Kidney glomerular epithelial cell (primary cell): ENCODE results near the gene SZRD1.
"Not testable (repeated sequence)": the region's sequence is repeated elsewhere in the genome, so short reads cannot be mapped to it uniquely, and the experiment has no call there.

Experiments used
- DNase-seq: peaks from one replicate; lab custom pipeline; 2025; lab: John Stamatoyannopoulos, UW

The SZRD1 gene, protein sequence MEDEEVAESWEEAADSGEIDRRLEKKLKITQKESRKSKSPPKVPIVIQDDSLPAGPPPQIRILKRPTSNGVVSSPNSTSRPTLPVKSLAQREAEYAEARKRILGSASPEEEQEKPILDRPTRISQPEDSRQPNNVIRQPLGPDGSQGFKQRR

DNA sequence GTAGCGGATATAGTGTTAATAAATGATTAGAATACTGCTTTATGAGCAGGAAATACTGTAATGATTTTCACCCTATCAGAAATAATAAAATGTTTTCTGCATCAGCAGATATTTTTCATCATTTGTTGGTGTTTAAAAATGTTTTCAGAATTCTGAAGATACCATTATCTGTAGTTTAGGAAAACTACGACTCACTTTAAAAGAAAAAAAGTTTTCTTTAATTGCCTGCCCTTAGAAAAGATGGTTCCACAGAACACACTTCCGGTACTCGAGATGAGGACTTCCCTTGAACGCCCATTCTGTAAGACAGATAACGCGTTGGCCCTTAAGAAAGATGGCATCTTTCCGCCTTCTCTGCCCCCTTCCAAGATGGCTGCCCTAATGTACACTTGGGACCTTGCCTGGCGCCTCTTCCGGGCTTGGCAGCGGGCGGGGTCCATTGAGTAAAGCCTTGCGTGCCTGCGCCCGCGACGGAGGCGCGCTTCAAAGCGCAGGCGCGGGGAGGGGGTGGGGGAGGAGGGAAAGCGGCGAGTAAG is at the start of gene SZRD1:
Gene SZRD1 (plus strand): TSS at position 521 of the 536 bp plus-strand sequence. CDS start 16 bp downstream, outside the sequence.
- peak; percentile 98 for DNase-seq

DNA sequence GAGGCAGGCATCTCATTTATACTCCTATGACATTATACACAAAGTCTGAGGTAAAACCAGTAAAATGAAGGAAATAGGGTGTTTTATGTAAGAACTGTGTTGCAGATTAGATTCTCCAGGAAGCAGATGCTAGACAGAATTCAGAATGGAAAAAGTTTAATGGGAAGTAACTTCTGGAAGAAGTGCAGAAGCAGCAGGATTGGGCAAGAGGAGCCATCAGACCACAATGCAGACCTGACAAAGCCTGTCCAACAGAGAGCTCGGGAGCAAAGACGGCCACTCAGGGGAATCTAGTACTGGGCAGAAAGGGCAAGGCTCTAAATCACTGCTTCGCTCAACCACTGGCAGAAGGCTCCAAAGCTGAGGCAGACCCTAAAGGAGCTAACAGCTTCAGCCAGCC is 48.5 kb upstream of the SZRD1 start:
- DNase-seq: no peak

DNA sequence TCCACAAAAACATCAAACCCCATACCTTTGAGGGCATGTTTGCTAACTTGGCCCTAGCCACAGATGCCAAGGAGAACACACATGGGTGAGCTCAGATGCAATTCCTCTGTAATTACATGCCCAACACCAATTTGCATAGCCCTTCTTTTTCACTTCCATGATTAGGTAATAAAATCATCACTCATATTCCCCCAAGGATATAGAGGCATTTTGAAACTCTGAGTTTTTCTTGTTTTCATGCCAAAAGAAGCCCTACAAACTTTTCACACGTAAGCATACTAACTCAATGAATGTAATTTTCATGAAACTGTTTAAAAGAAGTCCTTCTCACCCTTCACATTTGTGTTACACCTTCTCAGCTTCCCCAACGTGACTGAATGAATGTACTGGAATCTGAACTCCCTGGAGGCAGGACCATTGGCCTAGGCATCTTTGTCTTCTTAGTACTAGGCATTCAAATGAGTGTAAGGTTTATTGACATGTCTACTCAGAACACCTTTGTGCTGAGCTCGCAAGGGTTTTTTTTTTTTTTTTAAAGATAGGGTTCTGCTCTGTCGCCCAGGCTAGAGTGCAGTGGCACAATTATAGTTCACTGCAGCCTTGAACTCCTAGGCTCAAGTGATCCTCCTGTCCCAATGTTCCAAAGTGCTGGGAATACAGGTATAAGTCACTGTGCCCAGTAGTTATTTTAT is 45.7 kb upstream of the SZRD1 start:
- DNase-seq: no peak

DNA sequence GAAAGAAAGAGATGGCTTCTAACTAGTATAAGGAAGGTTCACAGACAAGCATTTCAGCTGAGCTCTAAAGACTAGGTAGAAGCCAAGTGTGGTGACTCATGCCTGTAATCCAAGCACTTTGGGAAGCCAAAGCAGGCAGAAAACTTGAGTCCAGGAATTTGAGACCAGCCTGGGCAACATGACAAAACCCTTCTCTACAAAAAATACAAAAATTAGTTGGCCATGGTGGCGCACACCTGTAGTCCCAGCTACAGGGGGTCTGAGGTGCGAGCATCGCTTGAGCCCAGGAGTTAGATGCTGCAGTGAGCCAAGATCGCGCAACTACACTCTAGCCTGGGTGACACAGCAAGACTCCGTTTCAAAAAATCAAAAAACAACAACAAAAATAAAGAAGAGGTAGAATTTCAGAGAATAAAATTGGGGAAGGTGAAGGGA is 42.6 kb upstream of the SZRD1 start:
- peak; percentile 28 for DNase-seq

DNA sequence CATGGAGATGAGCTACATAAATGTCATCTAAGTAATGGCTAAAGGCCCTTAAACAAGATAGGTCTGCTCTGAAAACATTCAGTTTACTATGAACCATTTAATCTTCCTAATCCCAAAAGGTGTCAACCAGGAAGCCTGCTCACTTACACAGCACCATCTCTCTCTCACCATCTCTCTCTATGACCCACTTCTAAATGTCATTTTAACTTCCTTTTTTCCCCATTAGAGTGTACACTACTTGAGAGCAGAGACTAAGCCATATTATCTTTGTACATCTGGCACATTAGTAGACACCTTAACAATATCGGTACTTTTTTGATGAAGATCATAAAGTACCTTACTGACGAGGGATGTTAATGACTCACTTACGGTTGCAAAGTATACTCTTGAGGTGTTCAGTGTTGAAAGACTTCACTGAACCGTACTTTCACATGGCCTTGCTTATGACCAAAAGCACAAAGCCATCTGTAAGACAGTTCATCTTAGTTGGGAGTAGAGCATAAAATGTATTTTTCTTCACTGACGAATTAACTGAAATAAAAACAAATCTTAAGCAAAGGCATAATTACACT is 40.1 kb upstream of the SZRD1 start:
- DNase-seq: no peak

DNA sequence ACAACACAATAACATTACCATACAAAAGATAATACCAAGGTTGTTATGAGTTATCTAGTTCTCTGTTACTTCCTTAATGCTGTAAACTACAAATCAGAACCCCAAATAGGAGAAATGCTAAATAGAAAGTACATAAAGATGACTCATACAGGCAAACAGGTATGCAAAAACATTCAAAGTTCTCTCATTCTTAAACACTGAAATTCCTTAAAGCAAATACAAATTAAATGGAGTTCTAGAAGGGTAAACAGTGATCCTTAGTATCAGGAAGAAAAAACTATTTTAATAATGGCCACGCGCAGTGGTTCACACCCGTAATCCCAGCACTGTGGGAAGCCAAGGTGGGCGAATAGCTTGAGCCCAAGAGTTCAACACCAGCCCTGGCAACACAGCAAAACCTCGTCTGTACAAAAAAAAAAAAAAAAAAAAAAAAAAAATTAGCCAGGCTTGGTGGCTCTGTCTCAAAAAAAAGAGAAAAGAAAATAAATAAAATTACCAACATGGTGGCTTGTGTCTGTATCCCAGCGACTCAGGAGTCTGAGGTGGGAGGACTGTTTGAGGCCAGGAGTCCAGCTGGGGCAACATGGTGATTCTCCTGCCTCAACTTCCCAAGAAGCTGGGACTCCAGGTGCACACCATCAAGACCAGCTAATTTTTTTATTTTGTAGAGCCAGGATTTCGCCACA is 32.2 kb upstream of the SZRD1 start:
- DNase-seq: no peak

DNA sequence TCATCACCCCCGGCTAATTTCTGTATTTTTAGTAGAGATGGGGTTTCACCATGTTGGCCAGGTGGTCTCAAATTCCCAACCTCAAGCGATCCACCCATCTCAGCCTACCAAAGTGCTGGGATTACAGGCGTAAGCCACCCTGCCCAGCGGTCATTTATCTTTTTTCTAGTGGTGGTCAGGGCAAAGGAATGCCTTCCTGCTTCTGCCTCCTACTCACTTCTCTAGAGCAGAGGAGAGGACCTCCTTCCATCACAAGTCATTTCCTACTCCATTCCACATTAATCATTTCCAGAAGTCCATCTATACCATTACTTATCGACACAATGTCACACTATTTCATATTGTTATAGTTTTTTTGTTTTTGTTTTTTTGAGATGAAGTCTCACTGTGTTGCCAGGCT is 28.1 kb upstream of the SZRD1 start:
- no peak for DNase-seq

DNA sequence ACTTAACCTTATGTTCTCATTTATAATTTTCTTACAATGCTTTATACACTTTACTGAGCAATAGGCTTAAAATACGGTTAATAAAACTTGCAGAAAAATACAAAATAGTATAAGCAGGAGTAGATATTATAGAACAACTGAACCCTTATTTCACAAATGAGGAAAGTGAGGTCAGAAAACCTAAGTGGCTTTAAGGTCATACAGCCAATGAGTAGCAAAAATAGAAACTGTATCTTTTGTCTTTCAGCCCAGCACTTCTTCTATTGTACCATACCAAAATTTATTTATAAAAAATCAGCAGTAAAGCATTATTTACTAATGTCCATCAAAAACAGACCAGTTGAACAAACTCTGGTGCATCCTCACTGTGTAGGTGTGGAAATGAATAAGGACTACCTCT is 26.4 kb upstream of the SZRD1 start:
- no peak for DNase-seq

DNA sequence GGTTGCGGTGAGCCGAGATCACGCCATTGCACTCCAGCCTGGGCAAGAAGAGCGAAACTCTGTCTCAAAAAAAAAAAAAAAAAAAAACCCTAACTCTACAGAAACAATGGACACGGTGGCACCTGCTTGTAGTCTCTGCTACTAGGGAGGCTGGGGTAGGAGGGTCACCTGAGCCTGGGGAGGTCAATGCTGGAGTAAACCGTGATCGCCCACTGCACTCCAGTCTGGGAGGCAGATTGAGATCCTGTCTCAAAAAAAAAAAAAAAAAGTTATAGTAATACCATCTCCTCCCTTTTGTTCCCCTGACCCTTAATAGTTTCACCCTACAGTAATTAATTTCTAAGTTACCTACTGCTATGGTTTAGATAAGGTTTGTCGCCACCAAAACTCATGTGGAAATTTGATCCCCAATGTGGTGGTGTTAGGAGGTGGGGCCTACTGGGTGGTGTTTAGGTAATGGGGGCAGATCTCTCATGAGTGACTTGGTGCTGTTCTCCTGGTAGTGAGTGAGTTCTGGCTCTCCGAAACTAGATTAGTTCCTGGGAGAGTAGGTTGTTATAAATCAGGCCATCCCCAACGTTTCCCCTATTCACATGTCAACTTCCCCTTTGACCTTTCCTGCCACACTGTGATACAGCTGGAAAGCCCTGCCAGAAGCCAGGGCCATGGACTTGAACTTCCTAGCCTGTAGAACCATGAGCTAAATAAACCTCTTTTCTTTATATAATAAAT is 24.5 kb upstream of the SZRD1 start:
- no peak for DNase-seq

DNA sequence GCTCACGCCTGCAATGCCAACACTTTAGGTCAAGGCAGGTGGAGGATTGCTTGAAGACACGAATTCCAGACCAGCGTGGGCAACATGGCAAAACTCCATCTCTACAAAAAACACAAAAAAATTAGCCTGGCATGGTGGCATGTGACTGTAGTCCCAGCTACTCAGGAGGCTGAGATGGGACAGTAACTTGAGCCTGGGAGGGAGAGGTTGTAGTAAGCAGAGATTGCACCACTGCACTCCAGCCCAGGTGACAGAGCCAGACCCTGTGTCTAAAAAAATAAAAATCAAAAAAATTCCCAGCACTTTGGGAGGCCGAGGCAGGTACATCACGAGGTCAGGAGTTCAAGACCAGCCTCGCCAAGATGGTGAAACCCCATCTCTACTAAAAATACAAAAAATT is 23.8 kb upstream of the SZRD1 start:
- not testable (repeated sequence) for DNase-seq

DNA sequence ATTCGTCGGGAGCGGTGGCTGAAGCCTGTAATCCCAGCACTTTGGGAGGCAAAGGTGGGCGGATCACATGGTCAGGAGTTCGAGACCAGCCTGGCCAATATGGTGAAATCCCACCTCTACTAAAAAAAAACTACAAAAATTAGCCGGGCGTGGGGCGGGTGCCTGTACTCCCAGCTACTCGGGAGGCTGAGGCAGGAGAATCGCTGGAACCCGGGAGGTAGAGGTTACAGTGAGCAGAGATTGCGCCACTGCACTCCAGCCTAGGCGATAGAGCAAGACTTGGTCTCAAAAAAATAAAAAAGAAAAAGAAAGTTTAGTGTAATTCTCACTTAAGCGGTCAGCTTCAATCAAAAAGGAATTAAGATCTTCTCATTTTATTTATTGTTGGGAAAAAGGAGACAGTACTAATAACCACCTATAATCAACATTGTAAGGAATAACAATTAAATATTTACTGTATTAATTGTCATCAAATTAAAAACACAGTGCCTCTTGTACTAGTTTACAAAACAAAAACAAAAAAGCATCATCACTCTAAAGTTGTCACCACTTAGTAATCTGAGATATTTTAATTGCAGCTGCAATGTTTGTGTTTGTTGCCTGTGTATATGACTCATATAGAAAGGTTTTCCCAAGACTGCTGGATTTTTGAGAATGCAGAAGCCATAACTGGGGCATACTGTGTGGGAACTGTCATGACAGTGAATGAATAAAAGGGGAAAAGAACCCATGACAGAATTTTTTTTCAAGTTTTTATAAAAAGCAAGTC is 18.4 kb upstream of the SZRD1 start:
- DNase-seq: peak; percentile 62

DNA sequence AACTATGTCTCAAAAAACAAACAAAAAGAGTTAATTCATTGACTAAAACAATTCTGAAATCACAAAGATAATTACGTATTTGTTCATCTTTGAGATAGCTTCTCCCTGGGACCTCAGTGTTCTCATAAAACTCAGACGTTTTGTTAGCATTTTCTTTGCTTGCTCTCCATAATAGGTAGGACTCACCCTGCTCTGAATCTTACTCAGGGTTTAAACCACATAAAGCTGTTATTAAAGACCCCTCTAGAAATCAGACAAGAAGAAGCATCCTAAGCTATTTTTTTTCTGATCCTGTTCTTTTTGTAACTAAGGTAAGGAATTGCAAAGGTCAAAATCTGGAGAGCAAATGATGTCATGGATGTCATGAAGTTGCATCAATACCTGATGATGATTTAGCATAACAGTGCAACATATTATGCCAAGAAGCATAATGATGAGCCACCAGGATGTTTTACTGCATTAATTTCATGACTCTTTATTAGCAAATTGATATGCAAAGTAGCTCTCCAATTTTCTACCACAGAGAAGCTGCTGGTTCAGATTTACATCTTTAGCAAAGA is 17.1 kb upstream of the SZRD1 start:
- no peak for DNase-seq

DNA sequence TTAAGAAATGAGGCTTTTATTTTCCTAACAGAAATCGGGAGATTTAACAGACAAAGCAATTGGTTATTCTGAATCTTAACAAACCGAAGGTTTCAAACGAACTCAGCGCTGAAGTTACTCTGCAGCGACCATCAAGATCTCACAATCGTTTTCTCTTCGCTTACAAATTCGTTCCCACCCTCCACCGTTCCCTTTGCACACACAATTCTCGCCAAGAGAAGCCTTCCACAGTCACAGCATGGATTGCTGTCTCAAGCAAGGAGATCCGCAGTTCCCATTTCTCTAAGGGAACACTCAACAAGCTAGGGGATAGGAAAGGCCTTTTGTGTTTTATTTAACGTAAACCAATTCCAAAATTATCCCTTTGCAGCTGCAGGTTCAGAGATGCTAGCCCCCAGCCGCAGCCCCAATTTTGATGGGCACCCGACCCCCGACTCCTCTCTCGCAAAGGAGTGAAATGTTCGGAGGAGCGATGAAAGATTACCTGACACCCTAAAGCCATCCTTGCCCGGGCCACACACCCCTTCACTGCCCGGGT is 15.5 kb upstream of the SZRD1 start:
- DNase-seq: no peak

DNA sequence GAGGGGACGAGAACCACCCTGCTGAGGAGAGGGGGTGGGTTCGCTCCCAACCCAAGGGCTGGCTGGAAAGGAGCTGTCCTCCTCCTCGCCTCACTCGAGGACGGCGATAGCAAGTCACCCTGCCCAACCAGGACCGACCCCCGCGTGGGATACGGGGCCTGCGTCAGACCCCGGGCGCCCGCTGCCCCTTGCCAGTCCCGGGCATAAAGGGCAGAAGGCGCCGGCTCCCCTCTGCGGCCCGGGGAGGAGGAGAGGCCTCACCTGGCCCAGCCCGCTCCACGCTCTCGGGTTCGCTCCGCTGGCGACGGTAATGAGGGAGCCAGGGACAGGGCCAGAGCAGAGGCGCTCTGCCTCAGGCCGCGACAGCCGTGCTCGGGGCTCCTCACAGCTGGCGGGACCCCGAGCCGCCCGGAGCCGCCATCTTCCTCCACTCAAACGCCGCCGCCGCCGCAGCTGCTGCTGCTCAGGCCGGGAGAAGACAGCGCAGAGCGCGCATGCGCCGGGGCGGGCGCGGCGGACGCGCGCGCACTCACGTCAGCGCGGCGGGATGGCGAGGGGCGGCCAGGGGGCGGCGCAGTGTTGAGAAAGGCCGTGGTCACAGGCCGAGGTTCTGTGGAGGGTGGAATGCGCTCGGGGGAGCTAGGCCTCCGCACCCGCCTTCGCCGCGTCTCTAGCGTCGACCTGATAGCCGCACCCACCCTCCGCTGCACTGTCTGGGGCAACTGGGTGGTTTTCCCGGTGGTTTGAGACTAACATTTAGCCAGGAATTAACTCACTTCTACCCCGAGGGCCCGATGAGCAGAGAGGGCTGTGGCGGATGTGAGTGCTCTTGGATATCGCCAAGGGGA is 14.8 kb upstream of the SZRD1 start, which contains the start of gene FBXO42:
Gene FBXO42 (minus strand): TSS at position 487 of the 848 bp plus-strand sequence. CDS start 37,062 bp downstream, outside the sequence.
- DNase-seq: peak; percentile 88

DNA sequence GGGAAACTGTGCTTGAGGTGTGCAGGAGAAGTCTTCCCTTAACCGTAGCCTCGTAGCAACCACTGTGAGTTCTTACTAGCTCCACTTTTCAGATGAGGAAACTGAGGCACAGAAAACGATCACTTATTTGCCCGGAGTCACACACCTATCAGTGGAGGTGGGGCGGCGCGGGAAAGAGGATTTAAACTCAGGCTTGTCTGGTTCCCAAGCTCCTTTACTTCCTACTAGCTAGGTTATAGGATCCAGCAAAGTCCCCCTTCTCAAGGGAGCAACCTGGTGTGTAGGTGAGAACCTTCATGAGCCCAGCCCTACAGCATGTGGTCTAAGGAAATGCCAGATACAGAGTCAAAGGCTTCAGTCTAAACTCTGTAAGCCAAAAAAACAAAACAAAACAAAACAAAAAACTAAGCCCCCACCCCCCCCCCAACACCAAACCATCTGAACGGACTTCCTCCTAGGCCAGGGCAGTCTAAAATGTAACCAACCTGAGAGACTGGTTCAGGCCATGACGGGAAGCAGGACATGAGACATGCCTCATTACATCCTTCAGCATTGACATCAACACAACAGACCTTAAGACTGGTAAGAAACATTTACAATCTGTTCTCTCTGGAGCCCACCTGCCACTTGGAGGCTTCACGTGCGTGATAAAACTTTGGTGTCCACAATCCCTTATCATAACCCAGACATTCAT is 14.1 kb upstream of the SZRD1 start:
- DNase-seq: no peak

DNA sequence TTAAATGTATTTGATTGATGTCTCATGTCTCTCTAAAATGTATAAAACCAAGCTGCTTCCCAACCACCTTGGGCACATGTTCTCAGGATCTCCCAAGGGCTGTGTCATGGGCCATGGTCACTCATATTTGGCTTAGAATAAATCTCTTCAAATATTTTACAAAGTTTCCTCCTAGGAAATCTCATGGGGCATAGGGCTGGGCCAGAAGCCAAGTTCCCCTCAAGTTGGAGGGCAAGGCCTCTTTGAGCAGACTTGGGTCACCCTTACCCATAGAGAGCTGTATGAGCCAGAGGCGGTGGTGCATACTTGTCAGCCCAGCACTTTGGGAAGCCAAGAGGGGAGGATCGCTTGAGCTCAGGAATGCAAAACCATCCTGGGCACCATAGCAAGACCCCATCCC is 12.4 kb upstream of the SZRD1 start:
- no peak for DNase-seq

DNA sequence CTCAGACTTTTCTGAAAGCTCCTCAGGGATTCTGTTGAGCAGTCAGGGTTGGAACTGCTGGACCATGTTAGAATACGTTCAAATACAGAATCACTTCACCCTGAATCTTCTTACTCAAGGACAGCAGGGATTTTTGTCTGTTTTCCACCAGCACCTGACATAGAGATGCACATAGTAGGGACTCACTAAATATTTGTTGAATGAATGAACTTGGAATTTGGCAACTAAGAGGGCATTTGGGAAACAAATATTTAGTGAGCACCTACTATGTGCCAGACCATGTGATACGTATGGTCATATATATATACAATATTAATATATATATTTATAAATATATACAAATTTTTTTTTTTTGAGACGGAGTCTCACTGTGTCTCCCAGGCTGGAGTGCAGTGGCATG is 10.2 kb upstream of the SZRD1 start:
- no peak for DNase-seq

DNA sequence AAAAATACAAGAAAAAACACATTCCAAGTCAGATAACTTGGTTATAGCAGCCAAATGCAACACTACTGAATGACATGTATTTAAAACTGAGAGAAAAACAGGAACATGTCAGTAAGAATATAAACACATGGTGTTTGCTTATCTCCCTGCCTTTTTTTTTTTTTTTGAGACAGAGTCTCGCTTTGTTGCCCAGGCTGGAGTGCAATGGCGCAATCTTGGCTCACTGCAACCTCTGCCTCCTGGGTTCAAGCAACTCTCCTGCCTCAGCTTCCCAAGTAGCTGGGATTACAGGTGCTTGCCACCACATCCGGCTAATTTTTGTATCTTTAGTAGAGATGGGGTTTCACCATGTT is 1.9 kb upstream of the SZRD1 start:
- not testable (repeated sequence) for DNase-seq
